IPS DF 4.7 (cell line): Measurements from ENCODE around the gene LMBRD2.
"Not testable (repeated sequence)": the region's sequence is repeated elsewhere in the genome, so short reads cannot be mapped to it uniquely, and the experiment has no call there.

Source experiments
- DNase-seq: peaks from one replicate; pipeline ENCODE4 v3.0.0-alpha.2; 2013; ENCODE audit warnings: low spot score; ENCODE audit errors: extremely low read depth

LMBRD2 gene

DNA sequence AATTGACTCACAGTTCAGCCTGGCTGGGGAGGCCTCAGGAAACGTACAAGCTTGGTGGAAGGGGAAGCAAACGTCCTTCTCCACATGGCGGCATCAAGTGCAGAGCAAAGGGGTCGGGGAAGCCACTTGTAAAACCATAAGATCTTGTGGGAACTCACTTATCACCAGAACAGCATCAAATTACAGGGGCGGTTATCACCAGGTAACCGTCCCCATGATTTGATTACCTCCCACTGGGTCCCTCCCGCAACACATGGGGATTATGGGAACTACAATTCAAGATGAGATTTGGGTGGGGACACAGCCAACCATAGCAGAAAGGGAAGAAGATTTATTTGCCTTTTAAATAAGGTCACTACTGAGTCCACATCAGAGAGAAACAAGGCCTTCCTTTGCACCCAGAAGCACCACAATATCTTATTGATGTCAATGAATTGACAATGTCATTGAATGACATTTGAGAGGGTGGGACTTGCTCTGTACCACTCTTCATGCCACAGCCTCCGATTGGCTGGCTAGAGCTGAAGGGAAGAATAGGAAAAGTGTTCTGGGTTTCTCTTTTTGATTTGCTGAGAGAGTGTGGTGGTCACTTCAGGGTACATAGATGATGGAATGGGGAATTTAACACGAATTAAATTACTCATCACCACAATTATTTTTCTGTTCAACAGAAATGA, 11.3 kb upstream of the LMBRD2 start:
- no peak for DNase-seq

- DNase-seq = no peak
These were observed 9.7 kb upstream of the LMBRD2 start for GRCh38 chr5:36161361-36161760.

DNA sequence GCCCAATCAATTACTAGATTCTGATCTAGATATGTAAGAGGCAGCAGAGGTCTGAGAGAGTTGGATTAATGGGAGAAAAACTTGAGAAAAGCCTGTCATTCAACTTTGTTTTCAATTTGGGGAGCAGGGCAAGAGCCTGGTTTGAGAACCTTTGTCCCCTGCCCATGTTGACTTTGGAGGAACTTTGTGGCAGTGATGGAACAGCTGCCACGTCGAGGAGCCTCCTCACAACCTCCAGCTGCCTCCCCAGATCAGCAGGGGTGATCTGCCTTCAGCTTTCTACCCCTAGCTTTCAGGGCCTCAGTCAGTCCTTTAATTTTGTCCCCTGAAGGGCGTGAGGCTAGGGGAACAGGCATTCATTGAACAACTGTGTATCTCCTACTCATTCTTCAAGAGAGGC, 8.9 kb upstream of the LMBRD2 start:
- no peak for DNase-seq

DNA sequence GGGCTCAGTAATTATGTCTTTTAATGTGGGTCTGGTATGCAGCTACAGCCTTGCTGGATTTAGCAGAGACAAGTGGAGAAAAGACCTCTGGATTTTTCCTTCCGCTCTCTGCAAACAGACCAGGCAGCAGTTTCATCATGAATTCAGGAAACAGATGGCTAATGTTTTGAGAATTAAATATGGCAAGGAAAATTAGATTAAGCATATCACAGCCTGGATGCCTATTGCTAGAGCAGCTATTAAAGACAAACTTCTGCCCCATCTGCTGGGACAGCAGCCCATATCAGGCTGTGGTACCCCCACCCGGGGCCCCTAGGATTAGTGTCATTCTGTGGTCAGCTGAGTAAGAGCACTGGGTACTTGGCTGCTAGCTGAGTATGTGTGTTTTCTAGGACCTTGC, 6.5 kb upstream of the LMBRD2 start:
- no peak for DNase-seq

DNA sequence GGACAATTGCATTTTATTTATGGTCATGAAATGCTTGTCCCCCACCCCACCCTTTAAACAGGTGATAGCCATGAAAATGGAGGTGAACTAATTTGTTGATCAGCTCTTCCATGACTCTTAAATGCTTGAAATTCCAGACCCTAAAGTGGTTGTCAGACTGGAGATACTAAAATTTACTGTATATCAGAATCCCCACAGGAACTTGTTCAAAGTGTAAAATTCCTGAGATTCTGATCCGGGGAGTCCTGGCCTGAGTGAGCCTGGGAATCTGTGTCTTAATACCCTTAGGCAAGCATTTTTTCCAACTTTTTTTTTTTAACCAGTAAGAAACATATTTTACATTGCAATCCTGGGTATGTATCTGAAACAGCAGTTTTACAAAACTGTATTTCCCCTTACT, 4.9 kb upstream of the LMBRD2 start:
- DNase-seq = no peak

GRCh38 chr5:36156121-36156601, 4.5 kb upstream of the LMBRD2 start:
- DNase-seq = no peak

- no peak for DNase-seq
These were observed 3.6 kb upstream of the LMBRD2 start for GRCh38 chr5:36155291-36155690.

- no peak for DNase-seq
These were observed 2.0 kb upstream of the LMBRD2 start for GRCh38 chr5:36153726-36154125.

- DNase-seq = no peak
These were observed 1.6 kb upstream of the LMBRD2 start for GRCh38 chr5:36153298-36153677.

- no peak for DNase-seq
These were observed 924 bp upstream of the LMBRD2 start for GRCh38 chr5:36152324-36153297.

DNA sequence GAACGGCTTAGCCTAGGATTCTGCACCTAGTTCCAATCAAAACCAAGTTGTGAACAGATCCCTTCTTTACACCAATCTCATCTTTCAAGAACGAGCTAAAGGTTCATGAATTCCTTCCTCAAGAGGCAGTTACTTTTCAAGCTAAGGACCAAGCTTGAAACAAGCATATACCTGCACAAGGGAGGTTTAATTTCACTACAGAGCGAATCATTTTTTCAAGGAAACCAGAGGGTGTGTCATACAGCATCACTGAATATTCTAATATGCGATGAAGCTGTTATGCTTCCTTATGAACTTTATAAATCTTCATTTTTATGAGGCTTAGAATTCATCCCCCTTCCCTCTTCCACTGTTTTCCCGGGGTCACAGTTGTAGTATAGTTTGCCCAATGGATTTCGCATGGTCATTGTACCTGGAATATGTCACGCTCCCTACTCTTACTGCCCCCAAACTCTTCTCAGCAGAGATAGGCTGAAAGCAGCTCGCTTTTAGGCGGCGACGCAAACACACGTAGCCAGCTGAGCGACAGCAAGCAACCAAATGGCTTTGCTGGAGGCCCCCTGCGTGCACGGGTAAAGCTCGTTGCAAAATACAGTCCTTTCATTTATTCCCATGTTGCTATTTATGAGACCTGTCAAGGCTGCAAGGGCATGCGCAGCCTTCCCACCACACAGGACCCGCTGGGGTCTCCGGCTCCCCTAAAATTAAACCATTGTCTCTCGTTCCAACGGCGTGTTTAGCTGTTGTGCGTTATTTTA, 832 bp downstream of the LMBRD2 start:
- DNase-seq = no peak

DNA sequence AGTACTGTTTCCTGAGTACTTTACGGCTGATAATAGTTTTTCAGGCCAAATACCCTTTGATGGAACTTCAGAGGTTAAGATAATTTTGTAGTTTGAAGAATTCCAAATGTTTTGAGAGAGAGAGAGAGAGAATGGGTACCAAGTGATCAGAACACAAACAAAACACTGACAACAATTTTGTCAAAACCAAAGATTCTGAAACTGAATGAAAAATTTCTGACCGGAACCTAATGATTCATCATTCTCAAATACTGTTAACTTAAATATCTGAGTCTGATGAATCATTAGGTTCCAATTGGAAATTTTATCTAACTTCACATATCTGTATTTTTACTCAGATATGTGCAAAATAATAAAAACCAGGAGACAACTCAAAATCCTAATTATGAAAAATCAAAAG, 4.0 kb downstream of the LMBRD2 start:
- DNase-seq = no peak

- DNase-seq = no peak
These were observed 5.3 kb downstream of the LMBRD2 start for GRCh38 chr5:36146390-36146789.

- no peak for DNase-seq
These were observed 6.4 kb downstream of the LMBRD2 start for GRCh38 chr5:36145311-36145710.

GRCh38 chr5:36138900-36139683, 12.6 kb downstream of the LMBRD2 start:
- no peak for DNase-seq

DNA sequence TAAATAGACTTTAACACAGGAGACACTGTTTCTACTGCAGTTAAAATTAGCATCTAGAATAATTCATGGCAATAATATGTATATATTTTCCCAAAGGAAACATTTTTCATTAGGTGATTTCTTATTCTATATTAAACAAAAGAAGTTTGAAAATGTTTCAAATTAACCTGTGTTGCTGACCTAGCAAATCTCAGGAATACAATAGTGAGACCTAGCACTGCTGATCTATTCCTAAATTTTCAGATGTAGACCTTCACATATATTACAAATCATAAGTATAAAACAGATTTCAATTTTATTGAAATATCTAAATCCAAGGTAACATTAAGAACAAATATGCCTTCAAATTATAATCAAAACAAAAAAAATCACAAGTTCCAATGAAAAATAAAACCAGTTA, 15.1 kb downstream of the LMBRD2 start:
- DNase-seq = no peak

GRCh38 chr5:36135988-36136387, 15.7 kb downstream of the LMBRD2 start:
- DNase-seq = no peak

- DNase-seq = not testable (repeated sequence)
These were observed 18.7 kb downstream of the LMBRD2 start for GRCh38 chr5:36133009-36133408.

GRCh38 chr5:36129666-36130065, 22.0 kb downstream of the LMBRD2 start:
- DNase-seq = not testable (repeated sequence)

DNA sequence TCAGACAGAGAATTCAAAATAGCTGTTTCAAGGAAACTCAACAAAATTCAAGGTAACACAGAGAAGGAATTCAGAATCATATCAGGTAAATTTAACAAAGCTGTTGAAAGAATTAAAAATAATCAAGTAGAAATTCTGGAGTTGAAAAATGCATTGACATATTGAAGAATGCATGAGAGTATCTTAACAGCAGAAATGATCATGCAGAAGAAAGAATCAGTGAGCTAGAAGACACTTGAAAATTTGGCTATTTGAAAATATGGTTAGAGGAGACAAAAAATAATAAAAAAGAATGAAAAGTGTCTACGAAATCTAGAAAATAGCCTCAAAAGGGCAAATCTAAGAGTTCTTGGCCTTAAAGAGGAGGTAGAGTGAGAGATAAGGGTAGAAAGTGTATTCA, 22.9 kb downstream of the LMBRD2 start:
- no peak for DNase-seq

GRCh38 chr5:36125868-36126267, 25.8 kb downstream of the LMBRD2 start:
- DNase-seq = no peak
